Stimulated activated CD4-positive, alpha-beta T cell treated with anti-CD3 and anti-CD28 coated beads, Interleukin-15, amount 100 ng/mL, for 24 hours (primary cell): ENCODE data around the gene KRTAP17-1.

Experiments used
- DNase-seq: peaks from one replicate; pipeline ENCODE4 v3.0.0-alpha.2; 2020

KRTAP17-1 gene

DNA sequence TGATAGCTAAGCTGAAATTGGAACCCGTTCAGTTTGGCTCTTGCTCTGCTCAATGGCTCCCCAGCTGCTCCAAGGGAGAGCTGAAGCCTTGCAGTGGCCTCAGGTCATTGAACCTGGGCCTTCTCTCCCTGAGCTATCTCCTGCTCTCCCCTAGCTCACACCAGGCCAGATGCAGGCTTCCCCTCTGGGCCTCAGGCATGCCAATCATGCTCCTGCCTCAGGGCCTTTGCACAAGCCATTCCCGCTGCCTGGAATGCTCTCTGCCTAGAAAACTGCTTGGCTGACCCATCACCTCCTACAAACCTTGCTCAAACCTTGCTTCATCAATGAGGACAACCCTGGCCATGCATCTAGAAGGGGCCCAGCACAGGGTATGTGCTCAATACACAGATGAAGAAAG, 16.7 kb upstream of the KRTAP17-1 start:
- no peak for DNase-seq

DNA sequence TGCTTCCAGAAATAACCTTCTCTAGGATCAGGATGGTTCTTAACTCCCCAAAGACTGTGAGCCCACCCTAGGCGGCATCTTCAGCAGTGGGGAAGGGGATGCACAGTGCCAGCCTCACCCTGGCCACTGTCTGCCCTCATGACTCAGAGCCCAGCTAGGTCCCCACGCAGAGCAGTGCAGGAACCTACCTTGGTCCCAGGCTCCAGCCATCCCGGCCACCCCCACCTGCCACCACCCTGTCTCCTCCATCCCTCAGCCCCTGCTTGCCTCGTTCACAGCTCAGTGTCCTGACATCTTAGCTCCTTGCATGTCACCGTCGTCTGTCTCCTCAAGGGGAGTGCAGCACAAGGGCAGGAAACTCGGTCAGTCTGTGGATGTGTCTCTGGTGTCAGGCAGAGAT, 16.1 kb upstream of the KRTAP17-1 start:
- DNase-seq: no peak

DNA sequence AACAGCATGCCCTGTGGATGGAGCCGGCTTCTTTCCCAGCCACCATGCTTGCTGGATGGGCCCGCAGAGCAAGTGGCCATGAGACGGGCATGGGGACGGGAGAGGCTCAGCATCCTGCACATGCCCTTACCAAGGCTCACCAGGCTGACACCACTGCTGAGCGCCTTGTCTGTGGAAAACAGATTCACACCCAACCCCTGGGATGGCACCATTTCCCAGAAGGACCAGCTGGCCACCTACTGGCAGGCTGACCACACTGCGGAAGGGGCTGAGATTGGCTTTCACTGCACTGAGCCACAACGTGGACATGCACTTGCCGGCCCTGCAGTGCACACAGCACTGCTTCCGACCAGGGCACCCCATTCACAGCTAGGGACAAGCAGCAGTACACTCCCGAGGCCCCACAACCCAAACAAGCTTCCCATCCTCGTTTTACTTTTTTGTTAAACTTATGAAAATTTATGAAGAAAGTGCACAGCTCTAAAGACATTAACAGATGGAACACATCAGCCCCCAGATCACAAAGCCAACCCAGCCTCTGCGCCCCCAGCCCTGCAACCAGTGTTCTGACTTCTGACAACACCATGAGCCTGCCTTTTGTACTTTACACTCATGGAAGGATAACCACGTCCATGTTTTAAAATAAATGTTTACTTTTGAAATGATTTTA, 13.9 kb upstream of the KRTAP17-1 start:
- DNase-seq: peak; percentile 46

DNA sequence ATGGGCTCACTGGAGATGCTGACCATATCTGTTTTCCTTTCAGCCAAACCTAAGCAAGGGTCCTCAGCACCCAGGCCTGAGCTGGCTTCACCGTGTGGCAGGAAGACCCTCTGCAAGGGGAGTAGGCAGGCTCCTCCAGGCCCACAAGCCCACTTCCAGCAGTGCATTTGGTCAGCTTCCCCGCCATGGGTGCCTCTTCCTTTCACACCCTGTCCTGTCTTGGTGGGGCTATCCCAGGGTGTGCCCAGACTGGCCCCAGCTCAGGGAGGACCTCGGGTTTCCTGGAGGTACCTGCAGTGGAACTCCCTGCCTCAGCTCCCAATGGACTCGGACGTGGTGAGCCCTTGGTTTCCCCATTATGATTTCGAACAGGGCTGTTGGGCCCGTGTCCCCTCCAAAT, 12.7 kb upstream of the KRTAP17-1 start:
- no peak for DNase-seq

DNA sequence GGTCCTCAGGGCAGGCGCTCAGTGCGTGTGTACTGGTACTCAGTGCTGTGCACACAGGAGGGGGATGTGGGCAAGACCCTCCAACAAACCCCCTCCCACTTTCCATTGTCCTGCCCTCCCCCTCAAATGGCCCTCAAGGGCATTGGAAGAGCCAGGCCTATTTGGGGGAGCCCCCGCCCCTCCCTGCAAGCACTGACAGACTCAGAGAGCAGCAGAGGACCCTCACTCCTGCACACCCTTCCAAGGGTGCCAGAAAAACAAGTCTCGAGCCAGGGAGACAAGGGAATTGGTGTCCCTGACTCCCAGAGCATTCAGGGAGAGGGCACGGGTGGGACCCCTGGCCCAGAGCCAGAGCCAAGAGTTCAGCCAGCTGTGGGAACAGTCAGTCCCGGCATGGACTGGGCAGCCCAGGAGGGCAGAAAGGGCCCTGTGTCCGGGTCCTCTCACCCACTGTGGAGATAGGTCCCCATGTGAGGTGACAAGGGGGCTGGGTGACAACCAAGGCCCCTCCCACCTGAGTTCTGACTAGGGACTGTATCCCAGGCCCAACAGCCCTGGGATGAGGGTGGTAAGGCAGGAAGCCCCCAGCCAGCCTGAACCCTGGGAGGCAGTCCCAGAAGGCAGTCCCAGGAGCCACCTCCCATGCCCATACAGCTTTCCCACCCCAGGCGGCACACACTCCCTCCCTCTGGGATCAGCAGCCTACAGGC, 12.1 kb upstream of the KRTAP17-1 start:
- DNase-seq: no peak

DNA sequence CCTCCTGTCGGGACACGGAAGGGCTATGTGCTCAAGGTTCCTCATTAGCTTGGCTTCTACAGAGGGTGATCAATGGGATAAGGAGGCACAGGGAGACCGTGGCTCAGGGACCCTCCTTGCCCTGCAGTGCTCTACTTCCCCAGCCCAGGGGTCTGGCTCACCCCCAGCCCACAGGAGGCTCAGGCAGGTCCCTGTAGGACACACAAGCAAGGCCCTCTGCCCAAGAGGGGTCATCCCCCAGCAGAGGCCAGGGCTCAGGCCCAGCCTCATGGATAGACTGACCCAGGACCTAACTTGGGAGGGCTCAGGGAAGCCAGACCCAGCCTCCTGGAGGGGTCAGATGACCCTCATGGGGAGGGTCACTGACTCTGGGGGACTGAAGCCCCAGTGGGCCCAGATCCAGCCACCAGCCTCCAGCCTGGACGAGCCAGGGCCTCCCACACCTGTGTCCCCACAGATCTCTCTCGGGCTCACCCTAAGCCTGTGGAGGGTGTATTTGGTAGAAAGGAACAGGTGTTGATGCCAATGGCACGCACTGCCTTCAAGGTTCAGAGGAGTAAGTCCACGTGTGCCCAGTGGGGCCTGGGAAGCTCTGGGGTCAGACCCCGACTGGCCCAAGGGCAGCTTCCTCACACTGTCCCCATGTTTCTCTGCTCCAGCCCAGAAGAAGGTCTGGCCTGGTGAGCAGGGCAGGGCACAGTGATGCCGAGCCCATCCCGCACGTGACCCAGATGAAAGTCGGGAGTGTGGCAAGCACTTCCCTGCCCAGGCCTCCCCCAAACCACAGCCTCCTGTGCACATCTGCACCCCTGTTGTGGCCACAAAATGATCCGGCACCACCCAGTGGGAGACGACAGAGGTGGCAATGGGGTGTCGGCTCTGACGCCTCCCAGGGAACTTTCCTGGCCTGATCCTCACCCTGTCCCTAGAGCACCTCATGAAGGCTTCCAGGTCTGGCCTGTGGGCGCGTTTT, 10.9 kb upstream of the KRTAP17-1 start:
- no peak for DNase-seq

DNA sequence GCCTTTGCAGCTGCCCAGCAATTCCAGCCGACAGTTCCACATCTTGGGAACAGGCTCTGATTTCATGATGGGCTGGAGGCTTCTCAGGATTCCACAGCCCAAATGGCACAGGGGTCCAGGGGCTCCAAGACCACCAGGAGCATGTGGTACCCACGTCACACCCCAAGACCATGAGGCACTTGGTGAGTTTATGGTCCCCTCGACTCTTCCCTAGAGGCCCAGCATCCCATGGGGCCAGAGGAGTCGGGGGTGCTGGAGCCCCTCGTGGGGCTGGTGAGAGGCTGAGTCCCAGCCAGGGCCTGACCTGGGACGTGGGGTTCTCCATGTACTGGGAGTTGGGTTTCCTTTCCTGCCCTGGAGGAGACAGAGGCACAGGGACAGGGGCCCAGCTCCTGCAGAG, 10.1 kb upstream of the KRTAP17-1 start:
- DNase-seq: no peak

DNA sequence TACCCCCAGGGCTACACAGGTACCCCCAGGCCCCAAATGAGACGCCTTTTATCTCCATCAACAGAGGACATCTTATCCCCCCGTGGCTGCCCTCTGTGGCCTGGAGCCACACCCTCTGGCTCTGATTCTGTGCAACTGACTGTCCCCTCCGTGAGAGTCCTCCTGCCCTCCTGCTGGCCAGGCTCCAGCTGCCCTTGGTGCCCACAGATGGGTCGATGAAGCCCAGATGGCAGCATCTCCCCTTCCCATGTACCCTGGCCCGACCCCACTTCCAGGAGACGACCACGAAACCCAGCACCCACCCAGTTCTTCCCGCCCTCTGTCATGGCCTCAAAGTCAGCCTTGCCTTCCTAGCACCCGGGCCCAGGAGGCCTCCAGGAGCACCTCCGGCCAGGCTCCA, 9.6 kb upstream of the KRTAP17-1 start:
- DNase-seq: no peak

DNA sequence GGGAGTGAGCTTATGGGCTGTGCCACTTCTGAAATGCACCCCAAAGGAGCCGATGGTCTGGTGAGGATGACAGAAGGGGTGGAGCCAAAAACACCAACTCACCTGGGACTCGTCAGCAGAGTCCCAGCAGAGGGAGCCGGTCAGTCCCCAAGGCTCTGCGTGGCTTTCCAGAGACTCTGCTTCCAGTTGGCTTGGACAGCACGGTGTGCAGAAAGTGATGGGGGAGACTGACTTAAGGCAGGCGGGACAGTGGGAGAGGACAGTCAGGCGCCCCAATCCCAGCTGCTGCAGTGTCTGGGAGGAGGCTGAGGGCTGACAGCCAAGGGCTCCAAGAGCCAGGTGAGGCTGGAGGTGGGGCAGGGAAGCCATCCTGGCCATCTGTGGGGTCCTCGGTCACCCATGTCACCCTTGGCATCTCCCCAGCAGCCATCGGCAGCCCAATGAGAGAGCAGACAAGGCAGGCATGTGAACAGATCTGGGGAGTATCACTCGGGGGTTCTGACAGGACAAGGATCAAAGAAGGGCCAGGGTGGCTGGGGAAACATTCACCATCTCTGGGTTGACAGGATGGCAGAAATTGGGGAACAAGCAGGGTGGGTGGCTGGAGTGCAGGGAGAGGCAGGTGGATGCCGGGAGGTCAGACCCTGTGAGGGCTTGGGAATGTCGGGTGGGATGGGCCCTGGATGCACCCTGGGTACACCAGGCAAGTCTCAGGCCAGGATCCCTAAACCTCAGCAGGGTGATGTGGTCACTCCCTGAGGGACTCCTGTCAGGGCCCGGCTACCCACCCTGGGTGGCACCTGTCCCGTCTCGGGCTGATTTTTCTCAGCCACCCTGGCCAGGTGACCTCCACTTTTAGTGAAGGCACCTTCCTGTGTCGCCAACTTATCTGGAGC, 8.9 kb upstream of the KRTAP17-1 start:
- peak; percentile 32 for DNase-seq

DNA sequence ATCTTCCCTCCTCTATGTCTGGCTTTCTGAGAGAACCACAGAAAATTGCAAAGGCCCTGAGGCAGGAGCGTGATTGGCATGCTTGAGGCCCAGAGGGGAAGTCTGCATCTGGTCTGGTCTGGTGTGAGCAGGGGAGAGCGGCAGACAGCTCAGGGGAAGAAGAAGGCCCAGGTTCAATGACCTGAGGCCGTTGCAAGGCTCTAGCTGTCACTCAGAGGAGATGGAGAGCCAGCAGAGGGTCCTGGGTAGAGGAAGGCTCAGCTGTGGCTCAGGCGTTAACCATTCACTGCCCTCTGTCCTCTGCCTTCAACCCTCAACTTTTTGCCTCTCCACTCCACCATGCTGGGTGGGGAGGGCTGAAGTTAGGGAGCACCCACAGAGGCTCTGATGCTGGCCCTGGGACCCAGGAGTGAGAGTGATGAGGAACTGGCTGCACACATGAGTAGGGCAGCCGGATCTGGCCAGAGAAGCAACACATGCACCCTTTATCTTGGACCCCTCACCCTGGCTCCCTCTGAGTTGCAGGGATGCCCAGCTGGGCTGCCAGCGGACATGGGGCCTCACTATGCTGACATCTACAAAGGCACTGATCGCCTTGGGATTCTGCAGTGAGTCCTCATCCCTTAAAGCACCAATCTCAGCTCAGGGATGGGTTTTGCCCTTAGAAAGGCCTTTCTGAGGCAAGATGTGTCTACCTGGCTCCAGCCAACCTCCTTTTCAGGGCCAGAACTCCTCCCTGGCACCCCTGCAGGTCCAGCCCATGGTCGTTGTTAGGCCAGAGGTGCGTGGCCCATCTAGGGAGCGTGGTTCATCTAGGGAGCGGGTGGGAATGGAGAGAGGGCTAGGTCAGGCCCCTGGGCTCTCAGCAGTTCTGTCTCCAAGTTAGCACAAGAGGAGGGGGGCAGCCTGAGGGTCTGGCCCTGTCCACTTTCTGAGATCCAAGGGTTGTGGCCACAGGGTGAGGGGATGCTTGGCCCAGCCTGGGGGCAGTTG, 7.7 kb upstream of the KRTAP17-1 start:
- no peak for DNase-seq

DNA sequence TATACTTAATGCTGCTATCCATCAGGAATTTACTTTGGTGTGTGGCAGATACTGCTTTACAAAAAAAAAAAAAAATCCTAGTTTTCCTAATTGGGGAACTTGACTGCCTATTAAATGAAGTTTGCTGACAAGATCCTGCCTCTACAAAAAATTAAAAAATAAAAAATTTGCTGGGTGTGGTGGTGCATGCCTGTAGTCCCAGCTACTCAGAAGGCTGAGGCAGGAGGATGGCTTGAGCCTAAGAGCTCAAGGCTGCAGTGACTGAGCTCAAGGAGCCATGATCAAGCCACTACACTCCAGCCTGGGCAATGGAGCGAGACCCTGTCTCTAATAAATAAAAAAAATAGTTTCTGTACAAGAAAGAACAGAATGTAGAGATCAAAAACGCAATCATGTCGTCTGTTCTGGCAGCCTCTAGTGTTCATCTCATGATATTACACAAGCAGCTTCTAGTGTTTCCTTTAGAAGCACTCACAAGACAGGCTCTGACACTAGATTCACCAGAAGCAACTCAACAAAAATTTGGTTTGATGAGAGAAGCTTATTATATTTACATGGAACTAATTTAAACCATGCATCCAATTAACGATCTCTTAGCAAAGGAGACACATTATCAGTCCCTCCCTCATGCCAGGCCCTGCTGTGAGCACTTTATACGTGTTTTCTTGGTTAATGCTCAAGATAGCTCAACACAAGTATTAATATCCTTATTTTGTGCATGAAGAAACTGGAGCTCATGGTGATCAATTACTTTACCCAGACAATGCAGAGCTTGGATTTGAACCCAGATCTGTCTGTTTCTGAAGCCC, 6.8 kb upstream of the KRTAP17-1 start:
- no peak for DNase-seq

DNA sequence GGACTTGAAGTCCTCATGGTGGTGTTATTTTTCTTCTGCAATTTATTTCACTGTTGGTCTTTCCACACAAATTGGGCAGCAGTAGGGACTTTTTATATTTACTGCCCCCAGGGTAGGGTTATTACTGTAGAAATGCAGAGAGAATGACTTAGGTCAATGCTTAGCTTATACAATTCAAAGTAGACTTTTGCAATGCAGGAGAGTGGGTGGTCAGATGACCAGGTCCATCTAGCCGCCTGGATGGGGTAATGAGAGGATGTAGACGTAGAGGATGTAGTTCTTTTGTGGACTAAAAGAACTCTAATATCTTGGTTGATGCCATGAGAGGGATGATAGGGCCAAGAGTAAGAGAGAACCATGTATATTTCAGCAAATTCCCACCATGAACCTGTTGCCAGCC, 2.7 kb upstream of the KRTAP17-1 start:
- DNase-seq: no peak

DNA sequence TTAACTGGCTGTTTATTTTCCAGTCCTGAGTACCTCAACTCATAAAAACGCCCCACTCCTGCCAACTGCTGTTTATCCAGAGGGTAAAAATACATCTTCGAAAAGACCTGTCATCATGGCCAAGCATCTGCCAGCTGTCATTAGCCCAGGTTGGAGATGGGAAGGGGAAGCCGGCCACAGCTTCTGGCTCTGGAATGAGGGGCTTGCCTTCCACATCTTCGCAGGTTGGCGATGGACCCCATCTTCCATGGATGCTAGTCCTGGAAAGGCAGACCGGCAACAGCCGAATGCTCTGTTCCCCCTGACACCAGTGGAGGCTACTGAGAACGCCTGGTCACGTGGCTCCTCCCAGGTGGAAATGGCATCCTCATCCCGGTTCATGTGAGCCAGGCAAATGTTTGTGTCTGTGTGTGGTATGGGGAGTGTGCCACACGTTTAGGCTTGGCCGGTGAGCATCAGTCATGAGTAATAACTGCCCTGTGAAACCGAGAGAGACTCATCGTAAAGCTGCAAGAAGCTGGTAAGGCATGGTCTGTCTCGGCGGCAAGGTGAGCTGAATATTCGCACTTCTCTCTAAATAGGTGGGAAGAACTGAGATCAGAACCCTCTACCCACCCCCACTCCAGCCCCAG, 420 bp upstream of the KRTAP17-1 start:
- DNase-seq: no peak

DNA sequence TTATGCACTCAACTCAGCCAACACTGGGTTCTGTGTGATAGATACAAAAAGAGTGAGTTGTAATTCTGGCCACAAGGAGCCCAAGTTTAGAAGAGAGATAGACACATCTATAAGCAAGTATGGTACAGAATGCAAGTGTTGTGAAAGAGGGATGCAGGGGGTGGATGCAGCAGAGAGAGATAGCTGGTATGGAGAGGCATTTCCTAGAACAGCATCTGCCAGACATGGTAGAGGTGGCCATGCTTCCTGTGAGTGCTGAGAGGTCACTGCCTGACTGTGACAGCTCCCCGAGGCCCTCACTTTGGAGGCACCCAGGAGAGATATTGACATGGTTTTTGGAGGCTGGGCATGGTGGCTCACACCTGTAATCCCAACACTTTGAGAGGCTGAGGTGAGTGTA, 4.4 kb downstream of the KRTAP17-1 start:
- DNase-seq: no peak

DNA sequence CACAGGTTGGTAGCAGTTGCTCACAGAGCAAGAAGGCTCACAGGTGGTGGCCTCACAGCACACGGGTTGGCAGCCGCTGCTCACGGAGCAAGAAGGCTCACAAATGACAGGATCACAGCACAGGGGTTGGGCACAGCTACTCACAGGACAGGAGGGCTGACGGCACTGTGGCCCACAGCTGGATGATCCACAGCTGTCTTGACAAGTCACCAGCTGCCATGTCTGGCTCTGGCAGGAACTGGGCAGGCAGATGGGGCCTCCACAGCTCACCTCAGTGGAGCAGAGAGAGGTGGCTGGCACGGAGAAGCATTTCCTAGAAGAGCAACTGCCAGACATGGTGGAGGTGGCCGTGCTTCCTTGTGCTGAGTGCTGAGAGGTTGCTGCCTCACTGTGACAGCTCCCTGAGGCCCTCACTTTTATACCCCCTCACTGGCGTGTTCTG, 6.6 kb downstream of the KRTAP17-1 start, which contains the start of gene KRTAP16-1:
Gene KRTAP16-1, minus strand, starts transcription at position 392 of the 442 bp plus-strand sequence. Its CDS starts 56 bp downstream, at position 336.
- peak; percentile 45 for DNase-seq

DNA sequence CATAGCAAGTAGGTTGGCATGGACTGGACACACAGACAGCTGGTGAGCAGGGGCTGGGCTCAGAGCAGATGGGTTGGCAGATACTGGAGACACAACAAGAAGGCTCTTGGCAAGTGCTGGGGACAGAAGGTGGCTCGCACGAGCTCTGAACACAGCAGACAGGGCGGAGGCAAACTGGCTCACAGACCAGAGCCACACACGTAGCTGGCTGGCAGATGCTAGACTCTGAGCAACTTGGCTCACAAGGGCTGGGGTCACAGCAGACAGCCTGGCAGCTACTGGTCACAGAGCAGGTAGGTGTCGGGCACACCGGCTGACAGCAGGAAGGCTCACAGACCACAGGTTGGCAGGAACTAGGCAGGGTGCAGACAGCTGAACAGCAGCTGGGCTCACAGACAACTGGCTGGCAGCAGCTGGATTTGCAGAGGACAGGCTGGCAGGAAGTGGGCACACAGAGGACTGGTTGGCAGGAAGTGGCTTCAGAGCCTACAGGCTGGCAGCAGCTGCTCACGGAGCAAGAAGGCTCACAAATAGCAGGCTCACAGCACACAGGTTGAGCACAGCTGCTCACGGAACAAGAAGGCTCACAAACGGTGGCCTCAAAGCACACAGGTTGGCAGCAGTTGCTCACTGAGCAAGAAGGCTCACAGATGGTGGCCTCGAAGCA, 7.1 kb downstream of the KRTAP17-1 start:
- peak; percentile 58 for DNase-seq

DNA sequence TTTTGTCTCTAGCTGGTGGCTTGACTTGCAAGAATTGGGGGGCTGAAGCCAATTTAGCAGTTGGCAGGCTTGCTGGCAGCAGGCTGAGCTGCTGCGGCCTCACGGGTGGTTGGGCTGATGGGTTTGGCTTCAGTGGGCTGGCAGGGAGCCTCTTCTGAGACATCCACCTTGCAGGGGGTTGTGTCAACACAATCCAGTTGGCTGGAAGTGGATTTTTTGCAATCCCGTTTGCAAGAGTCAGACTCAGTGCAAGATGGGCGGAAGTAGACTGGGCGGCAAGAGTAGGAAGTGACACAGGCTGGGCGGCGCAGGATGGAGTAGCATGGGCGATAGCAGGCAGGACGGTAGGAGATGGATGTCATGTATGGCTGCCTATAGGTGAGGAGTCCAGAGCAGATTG, 7.9 kb downstream of the KRTAP17-1 start:
- no peak for DNase-seq

DNA sequence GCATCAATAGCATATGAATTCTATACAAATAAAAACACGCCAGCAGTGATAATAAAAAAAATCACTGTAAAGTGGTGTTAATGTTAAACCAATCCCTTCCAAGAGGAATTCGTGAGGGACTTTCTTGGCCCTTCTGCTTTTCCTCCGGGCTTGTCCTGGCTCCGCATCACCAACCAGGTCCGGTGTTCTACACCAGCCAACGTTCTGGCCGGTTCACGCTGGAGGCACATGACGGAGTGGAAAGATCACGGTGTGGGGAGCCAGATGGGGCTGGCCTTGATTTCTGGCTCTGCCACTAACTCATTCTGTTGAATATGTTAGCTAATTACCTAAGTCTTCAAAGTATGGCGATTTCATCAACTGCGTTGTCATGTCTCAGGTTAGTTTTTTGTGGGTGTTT, 11.4 kb downstream of the KRTAP17-1 start:
- no peak for DNase-seq

DNA sequence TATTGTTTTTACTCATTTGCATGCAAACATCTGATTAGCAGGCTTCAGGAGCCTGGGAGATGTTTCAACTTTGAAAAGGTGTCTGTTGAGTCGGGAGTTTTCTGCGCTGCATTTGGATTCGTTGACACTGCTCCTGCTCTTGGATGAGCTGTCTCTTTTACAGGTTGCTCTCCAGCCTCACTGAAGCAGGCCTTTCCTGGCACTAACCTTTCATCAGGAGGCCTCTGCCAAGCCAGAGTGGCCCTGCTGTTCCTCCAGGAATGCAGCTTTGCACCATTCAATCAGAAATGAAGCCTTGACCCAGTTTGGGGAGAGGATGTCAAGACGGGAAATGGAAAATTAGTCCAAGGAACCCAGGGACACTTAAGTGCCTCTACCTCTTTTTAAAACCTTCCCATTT, 12.5 kb downstream of the KRTAP17-1 start:
- no peak for DNase-seq
